ENCODE results near the gene SELENOS.

The SELENOS gene

GRCh38 chr15:101250873-101251829 is 26.1 kb downstream of the SELENOS start:
- peak; percentile 52 for DNase-seq

GRCh38 chr15:101250341-101250831 is 26.9 kb downstream of the SELENOS start:
- peak; percentile 9 for DNase-seq

- no peak for DNase-seq
Observed at GRCh38 chr15:101248274-101248673, 29.0 kb downstream of the SELENOS start.

GRCh38 chr15:101246824-101247745 is 30.2 kb downstream of the SELENOS start:
- no peak for DNase-seq

- no peak for DNase-seq
Observed at GRCh38 chr15:101246391-101246790, 30.9 kb downstream of the SELENOS start.

- no peak for DNase-seq
Observed at GRCh38 chr15:101244889-101245668, 32.2 kb downstream of the SELENOS start.

- DNase-seq = no peak
Observed at GRCh38 chr15:101244036-101244781, 33.1 kb downstream of the SELENOS start.

GRCh38 chr15:101243420-101243819 is 33.9 kb downstream of the SELENOS start:
- no peak for DNase-seq

- DNase-seq = no peak
Observed at GRCh38 chr15:101242999-101243336, 34.3 kb downstream of the SELENOS start.

GRCh38 chr15:101242160-101242998 is 34.9 kb downstream of the SELENOS start:
- no peak for DNase-seq

- no peak for DNase-seq
Observed at GRCh38 chr15:101240358-101240757, 36.9 kb downstream of the SELENOS start.

- DNase-seq = no peak
Observed at GRCh38 chr15:101239724-101240136, 37.6 kb downstream of the SELENOS start.

GRCh38 chr15:101237251-101237650 is 40.0 kb downstream of the SELENOS start:
- DNase-seq = no peak

GRCh38 chr15:101233651-101234280 is 43.5 kb downstream of the SELENOS start:
- DNase-seq = no peak

GRCh38 chr15:101232677-101233076 is 44.6 kb downstream of the SELENOS start:
- no peak for DNase-seq

GRCh38 chr15:101228313-101228712 is 49.0 kb downstream of the SELENOS start:
- DNase-seq = no peak

GRCh38 chr15:101225658-101226057 is 51.6 kb downstream of the SELENOS start:
- DNase-seq = no peak

All from COR-L47 (cell line).